Measurements from ENCODE around the gene MANBA.

DNA sequence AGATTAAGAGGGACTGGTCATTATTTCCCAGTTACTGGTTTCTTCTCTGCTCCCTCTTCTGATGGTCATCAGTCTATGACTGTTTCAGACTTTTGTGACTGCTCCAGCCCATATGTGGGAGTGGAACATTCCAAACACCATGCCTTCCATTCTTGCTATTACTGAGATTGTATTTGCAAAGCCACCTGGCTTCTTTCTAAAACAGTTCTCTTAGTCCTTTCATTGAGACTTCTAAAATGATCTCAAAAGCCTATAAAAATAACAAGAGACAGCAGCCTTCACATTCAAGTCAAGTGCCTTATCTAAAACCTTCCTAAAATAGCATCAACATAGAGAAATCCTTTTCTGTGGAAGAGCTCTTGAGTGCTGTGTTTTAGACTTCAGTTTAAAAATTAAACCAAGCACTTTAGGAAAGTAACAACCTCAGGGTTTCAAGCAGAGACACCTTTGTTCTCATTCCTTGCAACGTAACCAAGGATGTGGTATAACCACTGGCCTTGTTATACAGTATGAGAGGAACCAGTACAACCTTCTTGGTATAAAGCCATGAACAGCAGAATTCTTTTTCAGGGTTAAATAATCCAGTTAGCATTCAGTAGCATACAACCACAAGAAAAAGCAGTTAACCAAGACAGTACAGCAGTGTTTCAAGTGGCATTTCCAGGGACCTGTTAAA, 162.5 kb downstream of the MANBA start:
- TF ChIP-seq POLR2A (IDR thresholded peaks at IDR 0.05; ENCODE audit: low read length) (no peak), GATA1 (IDR thresholded peaks at IDR 0.05; ENCODE audit: low read depth, low read length) (no peak)
